ENCODE data around the gene SST. TPM values are rescaled to one million over a fixed set of nuclear protein-coding genes. Genes with fewer than 3 reads are reported as not detected.
"Not testable (repeated sequence)": the region's sequence is repeated elsewhere in the genome, so short reads cannot be mapped to it uniquely, and the experiment has no call there.

Gene SST
- total and polyA plus RNA-seq, 2 donors from 2014 or later = not detected

DNA sequence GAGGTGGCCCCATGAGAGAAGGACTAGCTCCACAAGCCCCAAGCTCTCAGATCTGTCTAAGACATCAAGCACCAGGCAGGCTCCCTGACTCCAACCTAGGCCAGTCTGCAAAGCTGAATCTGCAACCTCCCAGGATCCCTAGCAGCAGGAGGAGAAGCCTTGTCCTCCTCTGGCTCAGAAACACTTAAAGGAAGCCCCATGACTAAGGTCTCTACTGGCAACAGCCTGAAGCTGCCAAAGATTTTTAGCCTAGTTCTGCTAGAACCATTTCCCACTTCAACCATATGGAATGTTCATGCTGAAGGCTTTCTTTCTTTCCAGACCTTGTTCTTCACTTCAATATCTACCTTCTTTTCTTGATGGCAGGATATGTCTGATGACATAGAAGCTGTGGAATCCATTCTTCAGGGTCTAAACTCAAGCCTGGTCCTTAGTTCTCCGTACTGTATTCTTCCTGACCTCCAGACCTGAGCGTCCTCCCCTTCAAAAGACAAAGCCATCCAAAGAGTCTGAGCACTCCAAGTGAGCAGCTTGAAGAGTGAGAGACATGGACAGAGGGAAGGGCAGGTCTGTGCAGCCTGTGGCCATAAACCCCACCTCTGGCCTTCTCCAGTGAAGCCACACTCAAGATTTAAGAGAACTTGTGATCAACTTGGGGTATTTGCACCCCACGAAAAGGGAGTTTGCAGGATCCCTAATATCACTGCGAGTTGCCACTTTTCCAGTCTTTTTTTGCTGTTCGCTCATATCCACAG lies 23.1 kb downstream of the SST start:
- Histone ChIP-seq H3K4me3 (ENCODE audit: low read length in 3 of 3) (no peak overlapping the region), H3K4me1 (ENCODE audit: control insufficient read depth in 2 of 3, insufficient read depth in 2 of 3, low read depth in 1 of 3, low read length in 3 of 3) (no peaks in the 10 kb centered on the region), H3K9me3 (ENCODE audit: control insufficient read depth in 2 of 3, insufficient read depth in 1 of 3, low read length in 3 of 3) (no peaks in the 10 kb centered on the region), H3K9ac (ENCODE audit: low read length in 3 of 3) (no peak overlapping the region), H3K36me3 (ENCODE audit: control insufficient read depth in 2 of 3, insufficient read depth in 3 of 3, low read length in 3 of 3) (no peaks in the 10 kb centered on the region), H3K27ac (ENCODE audit: low read depth in 2 of 2, low read length in 2 of 2) (no peak overlapping the region), H3K27me3 (ENCODE audit: control insufficient read depth, insufficient read depth, low read length) (no peaks in the 10 kb centered on the region)
- intact Hi-C loops (cut with DNase I) = no loop called here
- no peak for DNase-seq
- TF ChIP-seq, protein P1, sequence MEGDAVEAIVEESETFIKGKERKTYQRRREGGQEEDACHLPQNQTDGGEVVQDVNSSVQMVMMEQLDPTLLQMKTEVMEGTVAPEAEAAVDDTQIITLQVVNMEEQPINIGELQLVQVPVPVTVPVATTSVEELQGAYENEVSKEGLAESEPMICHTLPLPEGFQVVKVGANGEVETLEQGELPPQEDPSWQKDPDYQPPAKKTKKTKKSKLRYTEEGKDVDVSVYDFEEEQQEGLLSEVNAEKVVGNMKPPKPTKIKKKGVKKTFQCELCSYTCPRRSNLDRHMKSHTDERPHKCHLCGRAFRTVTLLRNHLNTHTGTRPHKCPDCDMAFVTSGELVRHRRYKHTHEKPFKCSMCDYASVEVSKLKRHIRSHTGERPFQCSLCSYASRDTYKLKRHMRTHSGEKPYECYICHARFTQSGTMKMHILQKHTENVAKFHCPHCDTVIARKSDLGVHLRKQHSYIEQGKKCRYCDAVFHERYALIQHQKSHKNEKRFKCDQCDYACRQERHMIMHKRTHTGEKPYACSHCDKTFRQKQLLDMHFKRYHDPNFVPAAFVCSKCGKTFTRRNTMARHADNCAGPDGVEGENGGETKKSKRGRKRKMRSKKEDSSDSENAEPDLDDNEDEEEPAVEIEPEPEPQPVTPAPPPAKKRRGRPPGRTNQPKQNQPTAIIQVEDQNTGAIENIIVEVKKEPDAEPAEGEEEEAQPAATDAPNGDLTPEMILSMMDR (IDR thresholded peaks at IDR 0.05; ENCODE audit: borderline replicate concordance, extremely low read depth, insufficient read depth) = no peak
- no peak for FAIRE-seq

DNA sequence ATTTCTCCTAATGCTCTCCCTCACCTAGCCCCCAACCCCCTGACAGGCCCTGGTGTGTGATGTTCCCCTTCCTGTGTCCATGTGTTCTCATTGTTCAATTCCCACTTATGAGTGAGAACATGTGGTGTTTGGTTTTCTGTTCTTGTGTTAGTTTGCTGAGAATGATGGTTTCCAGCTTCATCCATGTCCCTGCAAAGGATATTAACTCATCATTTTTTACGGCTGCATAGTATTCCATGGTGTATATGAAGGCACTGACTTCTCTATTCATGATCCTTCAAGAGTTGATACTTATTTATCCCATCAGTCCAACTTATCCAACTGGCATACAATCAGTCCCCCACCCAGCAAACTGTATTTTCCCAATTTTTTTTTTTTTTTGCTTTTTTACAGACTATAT lies 24.8 kb downstream of the SST start:
- FAIRE-seq; H3K27ac ChIP-seq (ENCODE audit: low read depth in 2 of 2, low read length in 2 of 2); H3K27me3 ChIP-seq (ENCODE audit: control insufficient read depth, insufficient read depth, low read length); H3K4me1 ChIP-seq (ENCODE audit: control insufficient read depth in 2 of 3, insufficient read depth in 2 of 3, low read depth in 1 of 3, low read length in 3 of 3); H3K9ac ChIP-seq (ENCODE audit: low read length in 3 of 3); H3K4me3 ChIP-seq (ENCODE audit: low read length in 3 of 3); H3K36me3 ChIP-seq (ENCODE audit: control insufficient read depth in 2 of 3, insufficient read depth in 3 of 3, low read length in 3 of 3); DNase-seq; intact Hi-C loops (cut with DNase I); H3K9me3 ChIP-seq (ENCODE audit: control insufficient read depth in 2 of 3, insufficient read depth in 1 of 3, low read length in 3 of 3): not testable (repeated sequence)

DNA sequence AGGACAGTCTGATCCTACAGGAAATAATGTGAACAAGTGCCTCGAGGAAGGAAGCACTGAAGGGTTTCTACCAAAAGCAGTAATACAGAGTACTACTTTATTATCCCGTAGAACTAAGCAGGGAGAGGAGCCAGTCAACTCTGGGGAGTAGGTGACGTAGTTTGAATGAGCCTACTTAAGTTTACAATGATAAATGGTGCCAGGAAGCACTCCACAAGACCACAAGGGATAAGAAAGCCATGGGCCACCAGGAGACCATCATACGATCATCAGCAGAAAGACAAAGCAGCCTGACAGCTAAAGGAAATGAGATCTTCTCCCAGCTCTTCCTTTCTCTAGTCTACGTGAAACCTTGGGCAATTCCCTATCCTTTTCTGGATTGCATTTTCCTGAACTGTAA lies 27.3 kb downstream of the SST start:
- FAIRE-seq (no peak), DNase-seq (no peak)
- Histone ChIP-seq H3K36me3 (ENCODE audit: control insufficient read depth in 2 of 3, insufficient read depth in 3 of 3, low read length in 3 of 3) (no peaks in the 10 kb centered on the region), H3K27me3 (ENCODE audit: control insufficient read depth, insufficient read depth, low read length) (no peaks in the 10 kb centered on the region), H3K9me3 (ENCODE audit: control insufficient read depth in 2 of 3, insufficient read depth in 1 of 3, low read length in 3 of 3) (no peaks in the 10 kb centered on the region), H3K4me1 (ENCODE audit: control insufficient read depth in 2 of 3, insufficient read depth in 2 of 3, low read depth in 1 of 3, low read length in 3 of 3) (peaks cover 0 to 2% (median 0%) of the 10 kb centered on the region in 3 donors), H3K27ac (ENCODE audit: low read depth in 2 of 2, low read length in 2 of 2) (no peak overlapping the region), H3K4me3 (ENCODE audit: low read length in 3 of 3) (no peak overlapping the region), H3K9ac (ENCODE audit: low read length in 3 of 3) (no peak overlapping the region)
- intact Hi-C loops (cut with DNase I) = no loop called here
- TF ChIP-seq, protein P1 (IDR thresholded peaks at IDR 0.05; ENCODE audit: borderline replicate concordance, extremely low read depth, insufficient read depth) = no peak

DNA sequence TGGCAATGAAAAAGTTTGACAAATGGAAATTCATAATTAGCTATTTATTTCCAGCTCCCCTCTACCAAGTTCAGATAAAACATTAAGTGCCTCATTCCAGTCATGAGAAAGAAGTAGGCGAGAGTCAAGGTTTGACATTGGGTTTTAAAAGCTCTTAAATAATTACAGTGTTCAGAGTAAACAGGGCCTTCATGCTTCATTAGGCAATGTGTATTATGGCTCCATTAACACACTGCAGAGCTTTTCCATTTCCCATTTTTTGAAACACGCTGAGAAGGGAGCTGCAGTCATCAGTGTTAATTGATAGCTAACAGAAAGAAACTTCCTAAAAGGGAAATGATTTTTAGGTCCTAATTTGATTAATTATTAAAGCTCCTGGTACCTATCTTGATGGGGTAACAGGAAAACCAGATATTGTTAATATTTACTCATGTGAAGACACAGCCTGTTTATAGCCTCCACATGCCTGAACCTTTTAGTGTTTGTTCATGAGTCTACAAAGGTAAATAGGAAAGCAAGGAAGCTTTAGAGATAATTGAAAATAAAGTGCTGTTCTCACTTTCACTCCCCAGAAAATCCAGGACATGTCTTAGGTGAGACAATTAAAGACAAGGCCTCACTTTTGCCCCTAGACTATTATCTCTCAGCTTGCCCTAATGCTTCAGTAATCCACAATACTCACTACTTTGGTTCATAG lies 28.7 kb downstream of the SST start:
- Histone ChIP-seq H3K27ac (ENCODE audit: low read depth in 2 of 2, low read length in 2 of 2) (no peak overlapping the region), H3K9ac (ENCODE audit: low read length in 3 of 3) (no peak overlapping the region), H3K36me3 (ENCODE audit: control insufficient read depth in 2 of 3, insufficient read depth in 3 of 3, low read length in 3 of 3) (no peaks in the 10 kb centered on the region), H3K4me1 (ENCODE audit: control insufficient read depth in 2 of 3, insufficient read depth in 2 of 3, low read depth in 1 of 3, low read length in 3 of 3) (peaks cover 0 to 2% (median 0%) of the 10 kb centered on the region in 3 donors), H3K27me3 (ENCODE audit: control insufficient read depth, insufficient read depth, low read length) (no peaks in the 10 kb centered on the region), H3K9me3 (ENCODE audit: control insufficient read depth in 2 of 3, insufficient read depth in 1 of 3, low read length in 3 of 3) (no peaks in the 10 kb centered on the region), H3K4me3 (ENCODE audit: low read length in 3 of 3) (no peak overlapping the region)
- TF ChIP-seq, protein P1 (IDR thresholded peaks at IDR 0.05; ENCODE audit: borderline replicate concordance, extremely low read depth, insufficient read depth) = no peak
- intact Hi-C loops (cut with DNase I) = no loop called here
- DNase-seq = peak in 2 of 5 donors; percentile 22 to 26
- no peak for FAIRE-seq

Data from kidney (tissue), 14 donors.